SK-N-SH (cell line): ENCODE results near the gene TNFAIP3. TPM values are rescaled to one million over a fixed set of nuclear protein-coding genes. Genes with fewer than 3 reads are reported as not detected.

Experiments used
- CTCF ChIA-PET: fragments of 300-600, 350-600 bp; formaldehyde crosslinking; extraction: SDS; loops from one replicate; lab custom pipeline; 2021; lab: Yijun Ruan, JAX
- POLR2A ChIA-PET: fragments of 350-600 bp; sonication (Branson Sonifier 250); formaldehyde crosslinking; extraction: SDS; loops from one replicate; lab custom pipeline; 2020; ENCODE audit warnings: antibody characterized with exemption, inconsistent platforms; lab: Yijun Ruan, JAX
- DNase-seq: peaks from one replicate; pipeline ENCODE4 v3.0.0; 2012
- H2AFZ ChIP-seq: fragments of 200-600 bp; sonication (generic); 2 replicates; pipeline ENCODE4 v1.8.1; 2016; ENCODE audit warnings: antibody characterized with exemption, mild to moderate bottlenecking, low read depth
- H3F3A ChIP-seq: fragments of 200-600 bp; sonication (generic); replicated peaks from 2 replicates; pipeline ENCODE3; 2016; ENCODE audit warnings: antibody characterized with exemption, mild to moderate bottlenecking; ENCODE audit not compliant: insufficient read depth
- H3K27ac ChIP-seq, 2 experiments: fragments of 200-500 bp in 1 of 2; fragments of 200-600 bp in 1 of 2; sonication (Bioruptor generic) in 1 of 2; sonication (generic), shearing (Covaris generic) in 1 of 2; 2 replicates each; pipeline versions ENCODE4 v1.5.1 to v1.6.1; 2014 to 2016; ENCODE audit warnings: low read depth in 2 of 2, inconsistent platforms in 1 of 2, low read length in 1 of 2, mild to moderate bottlenecking in 1 of 2, mixed read lengths in 1 of 2
- H3K27me3 ChIP-seq: fragments of 200-600 bp; sonication (generic), shearing (Covaris generic); 2 replicates; pipeline ENCODE4 v1.6.1; 2016; ENCODE audit warnings: mixed run types; ENCODE audit not compliant: insufficient read depth
- H3K36me3 ChIP-seq, 2 experiments: fragments of 200-500 bp in 1 of 2; fragments of 200-600 bp in 1 of 2; sonication (Bioruptor generic) in 1 of 2; sonication (generic) in 1 of 2; replicated peaks in 1 of 2; 2 replicates each; pipeline versions ENCODE3 to v1.5.1; 2014 to 2016; ENCODE audit warnings: low read length in 1 of 2, mild to moderate bottlenecking in 1 of 2; ENCODE audit not compliant: insufficient read depth in 2 of 2, control insufficient read depth in 1 of 2
- H3K4me1 ChIP-seq, 2 experiments: fragments of 200-500 bp in 1 of 2; fragments of 200-600 bp in 1 of 2; sonication (Bioruptor generic) in 1 of 2; sonication (generic), shearing (Covaris generic) in 1 of 2; 2 replicates each; pipeline versions ENCODE4 v1.5.1 to v1.6.1; 2014 to 2016; ENCODE audit warnings: low read depth in 1 of 2, low read length in 1 of 2, mixed run types in 1 of 2; ENCODE audit not compliant: insufficient read depth in 2 of 2, control insufficient read depth in 1 of 2
- H3K4me2 ChIP-seq: fragments of 200-600 bp; sonication (generic), shearing (Covaris generic); 2 replicates; pipeline ENCODE4 v1.6.1; 2017; ENCODE audit warnings: mixed run types
- H3K4me3 ChIP-seq, 2 experiments: fragments of 200-500 bp in 1 of 2; fragments of 200-600 bp in 1 of 2; sonication (Bioruptor generic) in 1 of 2; sonication (generic), shearing (Covaris generic) in 1 of 2; 2 replicates each; pipeline versions ENCODE4 v1.5.1 to v1.8.1; 2014 to 2016; ENCODE audit warnings: low read depth in 2 of 2, inconsistent platforms in 1 of 2, low read length in 1 of 2, mild to moderate bottlenecking in 1 of 2, mixed read lengths in 1 of 2, moderate library complexity in 1 of 2
- H3K79me2 ChIP-seq: fragments of 200-600 bp; sonication (generic); 2 replicates; pipeline ENCODE4 v1.8.1; 2017; ENCODE audit warnings: mild to moderate bottlenecking; ENCODE audit not compliant: insufficient read depth
- H3K9ac ChIP-seq: fragments of 200-600 bp; sonication (generic); 2 replicates; pipeline ENCODE4 v1.6.1; 2017; ENCODE audit warnings: mixed run types
- H3K9me2 ChIP-seq: fragments of 200-600 bp; sonication (generic); 2 replicates; pipeline ENCODE4 v1.6.1; 2017; ENCODE audit warnings: mixed run types
- H3K9me3 ChIP-seq: fragments of 200-600 bp; sonication (generic); 2 replicates; pipeline ENCODE4 v1.6.1; 2017; ENCODE audit warnings: mixed run types, mild to moderate bottlenecking, moderate library complexity
- H4K20me1 ChIP-seq: fragments of 200-600 bp; sonication (generic); 2 replicates; pipeline ENCODE4 v1.6.1; 2017; ENCODE audit warnings: mild to moderate bottlenecking, mixed run types; ENCODE audit not compliant: insufficient read depth
- CHD2 ChIP-seq: fragments of 150-350 bp; IDR thresholded peaks from 2 replicates; pipeline ENCODE4 v1.6.1; 2018; ENCODE audit warnings: low read length; ENCODE audit not compliant: partially characterized antibody
- FOSL2 ChIP-seq: IDR thresholded peaks from 2 replicates; pipeline ENCODE4 v1.4.0; 2012; ENCODE audit warnings: low read depth, mild to moderate bottlenecking, moderate library complexity, borderline replicate concordance
- FOXM1 ChIP-seq: IDR thresholded peaks from 2 replicates; pipeline ENCODE4 v1.4.0; 2012; ENCODE audit warnings: low read depth, mild to moderate bottlenecking
- GABPA ChIP-seq: IDR thresholded peaks from 2 replicates; pipeline ENCODE4 v1.4.0; 2012; ENCODE audit warnings: low read depth, mild to moderate bottlenecking
- GATA2 ChIP-seq: sonication (generic); formaldehyde crosslinking; IDR thresholded peaks from 2 replicates; pipeline ENCODE4 v1.5.0; 2020; ENCODE audit warnings: mild to moderate bottlenecking, missing genetic modification reagents
- JUND ChIP-seq: IDR thresholded peaks from 2 replicates; pipeline ENCODE4 v1.4.0; 2012
- MEF2A ChIP-seq: IDR thresholded peaks from 2 replicates; pipeline ENCODE4 v1.4.0; 2012; ENCODE audit warnings: low read depth, borderline replicate concordance
- MXI1 ChIP-seq: IDR thresholded peaks from 2 replicates; pipeline ENCODE4 v1.6.1; 2012; ENCODE audit warnings: mild to moderate bottlenecking, low read depth, low read length, improper control_type of control experiment
- NFIC ChIP-seq: IDR thresholded peaks from 2 replicates; pipeline ENCODE4 v1.4.0; 2012; ENCODE audit warnings: borderline replicate concordance
- NRF1 ChIP-seq: IDR thresholded peaks from 2 replicates; pipeline ENCODE4 v1.6.1; 2012; ENCODE audit warnings: low read depth, mild to moderate bottlenecking, low read length
- RFX5 ChIP-seq: IDR thresholded peaks from 2 replicates; pipeline ENCODE4 v1.6.1; 2012; ENCODE audit warnings: mild to moderate bottlenecking, improper control_type of control experiment, low read length
- SIN3A ChIP-seq: IDR thresholded peaks from 2 replicates; pipeline ENCODE4 v1.6.1; 2012; ENCODE audit warnings: low read depth, mild to moderate bottlenecking, low read length, moderate library complexity, borderline replicate concordance
- TAF1 ChIP-seq: IDR thresholded peaks from 2 replicates; pipeline ENCODE4 v1.6.1; 2012; ENCODE audit warnings: low read depth, mild to moderate bottlenecking, low read length, moderate library complexity, borderline replicate concordance
- TCF12 ChIP-seq: IDR thresholded peaks from 2 replicates; pipeline ENCODE4 v1.4.0; 2012
- TEAD4 ChIP-seq: IDR thresholded peaks from 2 replicates; pipeline ENCODE4 v1.4.0; 2012; ENCODE audit warnings: mild to moderate bottlenecking, borderline replicate concordance; ENCODE audit not compliant: insufficient read depth
- YY1 ChIP-seq: IDR thresholded peaks from 2 replicates; pipeline ENCODE4 v1.4.0; 2012; ENCODE audit warnings: low read depth, mild to moderate bottlenecking
- WGBS: methylation state at CpG from one replicate; pipeline ENCODE4 v1.1.6; 2017; ENCODE audit warnings: low lambda C conversion rate; 5-methylcytosine and 5-hydroxymethylcytosine counted together
- polyA plus RNA-seq, 3 experiments: library from polyadenylated mRNA; depleted of rRNA; stranded (reverse); fragments of >200 nt; gene quantifications; 2 replicates each; pipeline ENCODE4 v1.2.3, GENCODE V29; 2012
- TF ChIP-seq, protein P1 (sequence below): IDR thresholded peaks from 2 replicates; pipeline ENCODE4 v1.4.0; 2012; ENCODE audit warnings: low read depth, borderline replicate concordance
- TF ChIP-seq, protein P2 (sequence below): IDR thresholded peaks from 2 replicates; pipeline ENCODE4 v1.4.0; 2012; ENCODE audit warnings: low read depth
- TF ChIP-seq, protein P3 (sequence below): IDR thresholded peaks from 2 replicates; pipeline ENCODE4 v1.4.0; 2012; ENCODE audit warnings: low read depth, borderline replicate concordance
- TF ChIP-seq, protein P4 (sequence below): fragments of 200-600 bp; sonication (generic); IDR thresholded peaks from 2 replicates; pipeline ENCODE4 v1.6.1; 2017; ENCODE audit warnings: antibody characterized with exemption, mild to moderate bottlenecking, moderate library complexity
- TF ChIP-seq, protein P5 (sequence below): IDR thresholded peaks from 2 replicates; pipeline ENCODE4; 2012

Gene TNFAIP3
- polyA plus RNA-seq, 1 of the 3 experiments (the other 2 are of a cell fraction), result 1.0 TPM

DNA sequence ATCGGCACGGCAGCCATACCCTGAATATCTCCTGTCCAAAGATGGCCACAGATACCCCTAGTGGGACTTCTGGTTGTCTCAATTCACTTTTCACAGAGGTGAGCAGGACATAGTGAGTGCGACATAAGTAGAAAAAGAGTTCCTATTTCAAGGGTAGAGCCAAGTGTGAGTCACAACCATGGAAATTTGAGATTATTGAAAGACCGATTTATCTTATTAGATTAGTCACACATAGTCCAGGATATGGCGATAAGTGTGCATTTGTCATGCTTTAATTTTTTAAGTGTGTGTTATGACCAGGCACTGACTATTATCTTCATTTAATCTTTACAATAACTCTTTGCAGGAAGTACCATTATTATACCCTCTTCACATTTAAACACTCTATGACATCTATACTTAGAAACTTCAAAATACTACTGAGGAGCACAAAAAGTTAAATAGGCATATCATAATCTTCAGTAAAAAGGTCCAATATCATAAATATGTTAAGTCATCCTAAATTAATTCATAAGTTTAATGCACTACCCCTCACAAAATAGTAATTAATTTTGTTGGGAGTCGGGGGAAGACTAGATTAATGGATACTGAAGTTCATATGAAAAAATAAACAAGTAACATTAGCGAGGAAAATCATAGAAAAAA is 13.4 kb upstream of the TNFAIP3 start:
- no peaks in the 10 kb centered on the region for H3K79me2 ChIP-seq
- 0 out of 2 replicates have a peak, but pooled peaks cover 6% of the 10 kb centered on the region for H3K27me3 ChIP-seq
- no peaks in the 10 kb centered on the region for H3K4me1 ChIP-seq
- H3K36me3 ChIP-seq, result no peaks in the 10 kb centered on the region
- no peak overlapping the region for H3K27ac ChIP-seq
- no peaks in the 10 kb centered on the region for H3F3A ChIP-seq
- no peaks in the 10 kb centered on the region for H3K9me3 ChIP-seq
- H3K4me2 ChIP-seq, result no peak overlapping the region
- no peaks in the 10 kb centered on the region for H3K9me2 ChIP-seq
- no peak overlapping the region for H3K9ac ChIP-seq
- H3K4me3 ChIP-seq, result no peak overlapping the region
- WGBS, result 17% methylated on average over 7 of the region's 7 CpGs
- no peak overlapping the region for H2AFZ ChIP-seq
- POLR2A ChIA-PET, result no interaction called here
- DNase-seq, result no peak
- no peaks in the 10 kb centered on the region for H4K20me1 ChIP-seq
- TF ChIP-seq MXI1, result no peak
- peak; percentile 24; the same call in 1 of the 2 replicates for TF ChIP-seq FOSL2
- CTCF ChIA-PET, result interaction anchor here (1.7 kb wide), 1 partner anchor 14 kb away, joined by 4 read pairs; the partner anchor contains the start of gene TNFAIP3

DNA sequence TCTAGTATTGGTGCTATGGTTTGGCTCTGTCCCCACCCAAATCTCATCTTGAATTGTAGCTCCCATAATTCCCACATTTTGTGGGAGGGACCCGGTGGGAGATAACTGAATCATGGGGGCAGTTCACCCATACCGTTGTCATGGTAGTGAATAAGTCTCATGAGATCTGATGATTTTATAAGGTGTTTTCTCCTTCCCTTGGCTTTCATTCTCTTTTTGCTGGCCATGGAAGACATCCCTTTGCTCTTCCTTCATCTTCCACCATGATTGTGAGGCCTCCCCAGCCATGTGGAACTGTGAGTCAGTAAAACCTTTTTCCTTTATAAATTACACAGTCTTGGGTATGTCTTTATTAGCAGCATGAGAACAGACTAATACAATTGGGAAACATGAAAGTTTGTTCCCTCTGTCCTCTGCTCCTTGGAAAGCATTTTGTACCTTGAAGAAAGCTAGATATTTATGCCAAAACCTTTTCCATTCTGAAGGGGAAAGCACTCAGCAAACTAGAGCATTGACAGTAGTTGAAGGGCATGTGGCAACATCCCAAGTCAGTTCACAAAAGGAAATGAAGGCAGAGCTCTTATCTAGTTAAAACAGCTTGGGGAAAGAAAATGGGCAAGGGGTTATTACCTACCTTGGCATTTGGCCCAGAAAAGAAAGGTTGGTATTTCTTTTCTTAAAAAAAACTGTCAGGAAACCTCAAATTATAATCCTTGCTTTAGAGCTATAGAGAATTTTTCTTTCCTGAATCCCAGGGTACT is 10.7 kb upstream of the TNFAIP3 start:
- Histone ChIP-seq H3K4me1 (no peaks in the 10 kb centered on the region), H3K27ac (no peak overlapping the region), H3K36me3 (no peaks in the 10 kb centered on the region), H3F3A (no peaks in the 10 kb centered on the region), H3K4me2 (no peak overlapping the region), H3K4me3 (no peak overlapping the region), H3K79me2 (no peaks in the 10 kb centered on the region), H3K9me2 (no peaks in the 10 kb centered on the region), H3K9me3 (no peaks in the 10 kb centered on the region), H3K27me3 (peaks cover 12% of the 10 kb centered on the region; the same call in 1 of the 2 replicates), H4K20me1 (no peaks in the 10 kb centered on the region), H2AFZ (no peak overlapping the region), H3K9ac (no peak overlapping the region)
- ChIA-PET CTCF (interaction anchor here (0.5 to 1.5 kb wide), 2 partner anchors 10 to 734 kb away, joined by 3 to 4 read pairs; no protein-coding TSS in a partner anchor), POLR2A (no interaction called here)
- WGBS, result 5% methylated on average over 2 of the region's 2 CpGs
- no peak for DNase-seq
- TF ChIP-seq, protein P1, sequence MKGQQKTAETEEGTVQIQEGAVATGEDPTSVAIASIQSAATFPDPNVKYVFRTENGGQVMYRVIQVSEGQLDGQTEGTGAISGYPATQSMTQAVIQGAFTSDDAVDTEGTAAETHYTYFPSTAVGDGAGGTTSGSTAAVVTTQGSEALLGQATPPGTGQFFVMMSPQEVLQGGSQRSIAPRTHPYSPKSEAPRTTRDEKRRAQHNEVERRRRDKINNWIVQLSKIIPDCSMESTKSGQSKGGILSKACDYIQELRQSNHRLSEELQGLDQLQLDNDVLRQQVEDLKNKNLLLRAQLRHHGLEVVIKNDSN, result no peak
- TF ChIP-seq TCF12 (no peak), CHD2 (no peak), MEF2A (no peak), SIN3A (no peak), FOXM1 (no peak), NFIC (no peak), TEAD4 (no peak), YY1 (no peak), GATA2 (CRISPR knock-in tag) (no peak), TAF1 (no peak), RFX5 (no peak), GABPA (no peak), JUND (no peak), NRF1 (no peak)
- TF ChIP-seq, protein P2, sequence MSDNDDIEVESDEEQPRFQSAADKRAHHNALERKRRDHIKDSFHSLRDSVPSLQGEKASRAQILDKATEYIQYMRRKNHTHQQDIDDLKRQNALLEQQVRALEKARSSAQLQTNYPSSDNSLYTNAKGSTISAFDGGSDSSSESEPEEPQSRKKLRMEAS, result no peak
- TF ChIP-seq, protein P3, sequence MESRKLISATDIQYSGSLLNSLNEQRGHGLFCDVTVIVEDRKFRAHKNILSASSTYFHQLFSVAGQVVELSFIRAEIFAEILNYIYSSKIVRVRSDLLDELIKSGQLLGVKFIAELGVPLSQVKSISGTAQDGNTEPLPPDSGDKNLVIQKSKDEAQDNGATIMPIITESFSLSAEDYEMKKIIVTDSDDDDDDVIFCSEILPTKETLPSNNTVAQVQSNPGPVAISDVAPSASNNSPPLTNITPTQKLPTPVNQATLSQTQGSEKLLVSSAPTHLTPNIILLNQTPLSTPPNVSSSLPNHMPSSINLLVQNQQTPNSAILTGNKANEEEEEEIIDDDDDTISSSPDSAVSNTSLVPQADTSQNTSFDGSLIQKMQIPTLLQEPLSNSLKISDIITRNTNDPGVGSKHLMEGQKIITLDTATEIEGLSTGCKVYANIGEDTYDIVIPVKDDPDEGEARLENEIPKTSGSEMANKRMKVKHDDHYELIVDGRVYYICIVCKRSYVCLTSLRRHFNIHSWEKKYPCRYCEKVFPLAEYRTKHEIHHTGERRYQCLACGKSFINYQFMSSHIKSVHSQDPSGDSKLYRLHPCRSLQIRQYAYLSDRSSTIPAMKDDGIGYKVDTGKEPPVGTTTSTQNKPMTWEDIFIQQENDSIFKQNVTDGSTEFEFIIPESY, result no peak
- TF ChIP-seq, protein P4, sequence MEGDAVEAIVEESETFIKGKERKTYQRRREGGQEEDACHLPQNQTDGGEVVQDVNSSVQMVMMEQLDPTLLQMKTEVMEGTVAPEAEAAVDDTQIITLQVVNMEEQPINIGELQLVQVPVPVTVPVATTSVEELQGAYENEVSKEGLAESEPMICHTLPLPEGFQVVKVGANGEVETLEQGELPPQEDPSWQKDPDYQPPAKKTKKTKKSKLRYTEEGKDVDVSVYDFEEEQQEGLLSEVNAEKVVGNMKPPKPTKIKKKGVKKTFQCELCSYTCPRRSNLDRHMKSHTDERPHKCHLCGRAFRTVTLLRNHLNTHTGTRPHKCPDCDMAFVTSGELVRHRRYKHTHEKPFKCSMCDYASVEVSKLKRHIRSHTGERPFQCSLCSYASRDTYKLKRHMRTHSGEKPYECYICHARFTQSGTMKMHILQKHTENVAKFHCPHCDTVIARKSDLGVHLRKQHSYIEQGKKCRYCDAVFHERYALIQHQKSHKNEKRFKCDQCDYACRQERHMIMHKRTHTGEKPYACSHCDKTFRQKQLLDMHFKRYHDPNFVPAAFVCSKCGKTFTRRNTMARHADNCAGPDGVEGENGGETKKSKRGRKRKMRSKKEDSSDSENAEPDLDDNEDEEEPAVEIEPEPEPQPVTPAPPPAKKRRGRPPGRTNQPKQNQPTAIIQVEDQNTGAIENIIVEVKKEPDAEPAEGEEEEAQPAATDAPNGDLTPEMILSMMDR, result no peak
- TF ChIP-seq, protein P5, sequence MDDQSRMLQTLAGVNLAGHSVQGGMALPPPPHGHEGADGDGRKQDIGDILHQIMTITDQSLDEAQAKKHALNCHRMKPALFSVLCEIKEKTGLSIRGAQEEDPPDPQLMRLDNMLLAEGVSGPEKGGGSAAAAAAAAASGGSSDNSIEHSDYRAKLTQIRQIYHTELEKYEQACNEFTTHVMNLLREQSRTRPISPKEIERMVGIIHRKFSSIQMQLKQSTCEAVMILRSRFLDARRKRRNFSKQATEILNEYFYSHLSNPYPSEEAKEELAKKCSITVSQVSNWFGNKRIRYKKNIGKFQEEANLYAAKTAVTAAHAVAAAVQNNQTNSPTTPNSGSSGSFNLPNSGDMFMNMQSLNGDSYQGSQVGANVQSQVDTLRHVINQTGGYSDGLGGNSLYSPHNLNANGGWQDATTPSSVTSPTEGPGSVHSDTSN, result no peak
